ENCODE data around the gene IL3RA.

- TF ChIP-seq CTCF (optimal IDR thresholded peaks at IDR 0.05 in 1 of 3, IDR thresholded peaks at IDR 0.05 in 1 of 3, conservative IDR thresholded peaks at IDR 0.05 in 1 of 3; ENCODE audit: extremely low read depth in 1 of 3, insufficient read depth in 2 of 3, low read length in 3 of 3), result no peak
- no peak for TF ChIP-seq EZH2 (IDR thresholded peaks at IDR 0.05; ENCODE audit: low read length)
These were observed at the start of gene IL3RA for GRCh38 chrX:1336331-1336943.
